Measurements from ENCODE around the gene PROCA1.

Gene PROCA1

DNA sequence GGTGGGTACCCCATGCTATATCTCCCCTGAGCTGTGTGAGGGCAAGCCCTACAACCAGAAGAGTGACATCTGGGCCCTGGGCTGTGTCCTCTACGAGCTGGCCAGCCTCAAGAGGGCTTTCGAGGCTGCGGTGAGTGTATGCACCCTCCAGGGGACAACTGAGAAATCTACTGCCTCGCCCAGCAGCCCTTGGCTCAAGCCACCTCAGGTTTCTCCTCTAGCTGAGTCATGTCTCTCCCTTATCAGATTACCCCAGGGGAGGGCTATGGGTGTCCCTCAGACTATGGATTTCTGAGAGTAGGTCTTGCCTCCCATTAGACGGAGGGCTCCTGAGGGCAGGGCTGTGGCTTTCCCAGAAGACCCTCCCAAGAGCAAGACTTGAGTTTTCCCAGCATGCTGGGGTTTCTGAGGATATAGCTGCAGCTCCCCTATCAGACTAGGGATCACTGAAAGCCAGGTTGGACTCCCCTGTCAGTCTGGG, 23.6 kb upstream of the PROCA1 start:
- no peaks in the 10 kb centered on the region for H3K27me3 ChIP-seq
- no peak overlapping the region for H3K4me3 ChIP-seq
- H4K20me1 ChIP-seq = no peaks in the 10 kb centered on the region
- H3K4me1 ChIP-seq = peaks cover 51% of the 10 kb centered on the region
- peaks cover 19% of the 10 kb centered on the region; the same call in 1 of the 2 replicates for H3K36me3 ChIP-seq
- H3K9me3 ChIP-seq = peaks cover 3% of the 10 kb centered on the region; the same call in 1 of the 2 replicates
- H3K9ac ChIP-seq = no peak overlapping the region
- H3K4me2 ChIP-seq = 0 out of 2 replicates have a peak overlapping the region, but pooled peaks have one; percentile 2
- TF ChIP-seq Cebpa-rat (IDR thresholded peaks at IDR 0.05) = no peak
- 0 out of 2 replicates have a peak overlapping the region, but pooled peaks have one; percentile 4 for H3K27ac ChIP-seq

GRCh38 chr17:28734712-28735241, 23.1 kb upstream of the PROCA1 start:
- 0 out of 2 replicates have a peak overlapping the region, but pooled peaks have one; percentile 2 for H3K4me2 ChIP-seq
- H3K36me3 ChIP-seq = peaks cover 19% of the 10 kb centered on the region; the same call in 1 of the 2 replicates
- 0 out of 2 replicates have a peak overlapping the region, but pooled peaks have one; percentile 4 for H3K27ac ChIP-seq
- TF ChIP-seq Cebpa-rat (IDR thresholded peaks at IDR 0.05) = no peak
- H4K20me1 ChIP-seq = no peaks in the 10 kb centered on the region
- H3K27me3 ChIP-seq = no peaks in the 10 kb centered on the region
- H3K9ac ChIP-seq = no peak overlapping the region
- no peak overlapping the region for H3K4me3 ChIP-seq
- peaks cover 51% of the 10 kb centered on the region for H3K4me1 ChIP-seq
- peaks cover 3% of the 10 kb centered on the region; the same call in 1 of the 2 replicates for H3K9me3 ChIP-seq

GRCh38 chr17:28733346-28733745, 21.7 kb upstream of the PROCA1 start:
- Histone ChIP-seq H3K27me3 (no peaks in the 10 kb centered on the region), H3K36me3 (peaks cover 19% of the 10 kb centered on the region; the same call in 1 of the 2 replicates), H4K20me1 (no peaks in the 10 kb centered on the region), H3K4me3 (no peak overlapping the region), H3K9me3 (peaks cover 3% of the 10 kb centered on the region; the same call in 1 of the 2 replicates), H3K9ac (no peak overlapping the region), H3K4me1 (peaks cover 45% of the 10 kb centered on the region), H3K4me2 (no peak overlapping the region), H3K27ac (no peak overlapping the region)
- TF ChIP-seq Cebpa-rat (IDR thresholded peaks at IDR 0.05) = no peak

DNA sequence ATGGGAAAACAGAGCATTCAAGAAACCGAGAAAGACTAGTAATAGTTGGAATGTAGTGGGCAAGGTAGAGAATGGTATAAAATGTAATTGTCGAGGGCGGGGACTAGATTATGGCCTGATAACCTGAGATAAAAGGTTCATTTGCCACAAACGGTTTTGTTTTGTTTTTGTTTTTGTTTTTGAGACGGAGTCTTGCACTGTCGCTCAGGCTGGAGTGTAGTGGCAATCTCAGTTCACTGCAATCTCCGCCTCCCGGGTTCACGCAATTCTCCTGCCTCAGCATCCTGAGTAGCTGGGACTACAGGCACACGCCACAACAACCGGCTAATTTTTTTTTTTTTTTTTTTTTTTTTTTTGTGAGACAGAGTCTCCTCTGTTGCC, 18.3 kb upstream of the PROCA1 start:
- Histone ChIP-seq H3K36me3 (peaks cover 16% of the 10 kb centered on the region; the same call in 1 of the 2 replicates), H3K9ac (no peak overlapping the region), H3K4me3 (no peak overlapping the region), H3K4me1 (peaks cover 46% of the 10 kb centered on the region), H3K27ac (no peak overlapping the region), H3K4me2 (0 out of 2 replicates have a peak overlapping the region, but pooled peaks have one; percentile 100), H3K9me3 (no peaks in the 10 kb centered on the region), H3K27me3 (no peaks in the 10 kb centered on the region), H4K20me1 (peaks cover 9% of the 10 kb centered on the region)
- no peak for TF ChIP-seq Cebpa-rat (IDR thresholded peaks at IDR 0.05)

DNA sequence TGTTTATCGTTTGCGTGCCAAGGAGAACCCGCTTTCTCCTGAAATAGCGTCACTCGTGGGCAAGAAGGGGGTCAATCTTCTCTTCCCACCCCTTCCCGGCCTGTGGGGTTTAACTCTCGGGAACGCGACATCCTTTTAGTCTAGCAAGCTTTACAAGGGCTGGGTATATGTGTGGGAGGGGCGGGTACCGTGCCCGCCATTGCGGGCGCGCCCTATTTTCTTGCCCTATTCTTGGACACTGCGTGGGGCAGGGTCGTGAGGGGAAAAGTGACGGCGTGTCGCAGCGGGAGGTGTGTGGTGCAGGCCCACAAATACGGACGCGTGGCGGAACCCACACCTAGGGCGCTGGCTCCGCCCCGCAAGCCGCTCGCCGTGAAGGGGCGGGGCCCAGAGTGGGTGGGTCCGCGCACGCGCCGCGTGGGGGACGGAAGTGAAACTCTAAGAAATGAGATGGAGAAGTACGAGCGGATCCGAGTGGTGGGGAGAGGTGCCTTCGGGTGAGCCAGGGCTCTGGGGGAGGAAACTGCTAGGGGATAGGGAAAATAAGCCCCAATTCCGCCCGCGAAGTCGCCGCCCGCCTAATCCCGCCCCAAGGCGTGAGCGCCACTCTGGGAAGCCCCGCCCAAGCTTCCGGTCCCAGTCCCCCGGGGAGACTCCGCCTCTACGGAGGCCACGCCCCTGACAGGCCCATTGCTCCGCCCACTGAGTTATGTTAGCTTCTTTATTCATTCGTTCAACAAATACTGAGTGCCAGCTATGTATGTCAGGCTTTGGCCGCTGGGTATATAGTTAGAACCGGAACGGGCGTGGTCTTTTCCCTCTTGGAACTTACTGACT, 16.9 kb upstream of the PROCA1 start, which contains the start of gene NEK8:
NEK8 (plus strand) TSS at position 425 of the 837 bp plus-strand sequence; CDS start at position 451, 26 bp downstream.
- Histone ChIP-seq H3K4me2 (peak within 1 kb of the TSS; percentile 100), H3K9me3 (no peaks in the 10 kb centered on the region), H3K9ac (peak within 1 kb of the TSS; percentile 86), H3K36me3 (peaks cover 17% of the 10 kb centered on the region), H3K4me1 (peaks cover 49% of the 10 kb centered on the region), H4K20me1 (peaks cover 22% of the 10 kb centered on the region), H3K4me3 (peak within 1 kb of the TSS; percentile 84), H3K27me3 (no peaks in the 10 kb centered on the region), H3K27ac (peak within 1 kb of the TSS; percentile 91)
- no peak for TF ChIP-seq Cebpa-rat (IDR thresholded peaks at IDR 0.05)

GRCh38 chr17:28726627-28727491, 15.2 kb upstream of the PROCA1 start:
- peak overlapping the region; percentile 45; the same call in 1 of the 2 replicates for H3K27ac ChIP-seq
- peak overlapping the region; percentile 86 for H3K9ac ChIP-seq
- peaks cover 66% of the 10 kb centered on the region for H3K4me1 ChIP-seq
- no peaks in the 10 kb centered on the region for H3K27me3 ChIP-seq
- peaks cover 34% of the 10 kb centered on the region for H3K36me3 ChIP-seq
- H3K4me2 ChIP-seq = peak overlapping the region; percentile 100
- no peaks in the 10 kb centered on the region for H3K9me3 ChIP-seq
- peaks cover 40% of the 10 kb centered on the region for H4K20me1 ChIP-seq
- H3K4me3 ChIP-seq = peak overlapping the region; percentile 84
- no peak for TF ChIP-seq Cebpa-rat (IDR thresholded peaks at IDR 0.05)

DNA sequence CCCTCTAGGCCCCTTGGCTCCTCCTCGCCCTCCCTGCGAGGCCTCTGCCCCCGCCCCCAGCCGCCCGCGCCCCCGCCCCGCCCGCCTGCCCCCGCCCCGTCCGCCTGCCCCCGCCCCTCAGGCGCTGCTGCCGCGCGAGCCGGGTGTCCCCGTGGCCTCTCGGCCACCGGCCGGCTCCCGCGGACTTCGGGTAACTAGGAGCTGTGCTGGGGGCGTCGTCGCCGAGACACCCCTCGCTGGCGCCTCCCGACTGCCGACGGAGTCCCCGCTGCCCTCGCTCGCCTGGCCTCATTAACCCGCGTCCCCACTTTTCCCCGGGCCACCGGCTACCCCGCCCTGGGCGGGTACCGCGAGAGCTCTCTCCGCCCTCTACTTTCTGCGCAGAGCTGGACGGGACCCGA, 14.5 kb upstream of the PROCA1 start, which contains the start of gene TLCD1:
TLCD1 (minus strand) TSS at position 8 of the 401 bp plus-strand sequence. CDS start 136 bp downstream, outside the sequence.
- TF ChIP-seq Cebpa-rat (IDR thresholded peaks at IDR 0.05) = no peak

DNA sequence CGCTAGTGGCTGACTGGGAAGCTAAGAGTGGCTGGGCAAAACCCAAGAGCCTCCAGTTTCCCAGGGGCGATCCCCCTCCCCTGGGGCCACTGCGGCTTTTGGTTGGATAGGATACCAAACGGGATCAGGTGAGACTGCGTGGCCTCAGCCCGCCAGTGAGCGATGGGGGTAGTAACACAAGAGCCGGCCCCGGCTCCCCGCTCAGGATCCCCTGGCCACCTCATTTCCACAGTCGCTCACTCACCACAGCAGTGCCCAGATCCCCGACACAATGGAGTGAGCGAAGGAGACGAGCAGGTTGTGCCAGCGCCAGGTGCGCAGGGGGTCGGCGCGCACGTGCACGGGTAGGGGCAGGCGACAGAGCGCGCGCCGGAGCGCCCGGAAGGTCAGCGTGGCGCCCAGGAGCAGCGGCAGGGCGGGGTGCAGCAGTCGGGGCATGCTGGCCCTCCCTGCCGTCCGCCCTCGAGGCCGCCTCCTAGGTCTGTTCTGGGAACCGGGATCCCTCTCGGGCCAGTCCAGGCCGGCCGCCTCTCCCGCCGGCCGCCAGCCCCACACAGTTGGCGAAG, 14.1 kb upstream of the PROCA1 start:
- H3K4me1 ChIP-seq = peaks cover 76% of the 10 kb centered on the region
- peak overlapping the region; percentile 100 for H3K4me2 ChIP-seq
- peak overlapping the region; percentile 84 for H3K4me3 ChIP-seq
- no peaks in the 10 kb centered on the region for H3K27me3 ChIP-seq
- peak overlapping the region; percentile 87 for H3K27ac ChIP-seq
- H3K9me3 ChIP-seq = no peaks in the 10 kb centered on the region
- TF ChIP-seq Cebpa-rat (IDR thresholded peaks at IDR 0.05) = no peak
- peak overlapping the region; percentile 81 for H3K9ac ChIP-seq
- peaks cover 51% of the 10 kb centered on the region for H4K20me1 ChIP-seq
- peaks cover 45% of the 10 kb centered on the region for H3K36me3 ChIP-seq

More for the DNA sequence above, 14.5 kb upstream of the PROCA1 start, which contains the start of gene TLCD1:
- Histone ChIP-seq H3K27me3 (no peaks in the 10 kb centered on the region), H3K27ac (peak within 1 kb of the TSS; percentile 87), H3K4me1 (peaks cover 73% of the 10 kb centered on the region), H3K4me2 (peak within 1 kb of the TSS; percentile 100), H3K9me3 (no peaks in the 10 kb centered on the region), H3K36me3 (peaks cover 40% of the 10 kb centered on the region), H3K4me3 (peak within 1 kb of the TSS; percentile 84), H3K9ac (peak within 1 kb of the TSS; percentile 86), H4K20me1 (peaks cover 46% of the 10 kb centered on the region)
